Common myeloid progenitor, CD34-positive (primary cell): ENCODE data around the gene ZG16B. TPM values are rescaled to one million over a fixed set of nuclear protein-coding genes. Genes with fewer than 3 reads are reported as not detected.

Experiments
- CTCF ChIA-PET: fragments of 350-600 bp; sonication (Branson Sonifier 250); formaldehyde crosslinking; loops from one replicate; lab custom pipeline; 2021; ENCODE audit warnings: antibody characterized with exemption; lab: Charles Lee
- POLR2A ChIA-PET: fragments of 350-600 bp; sonication (Branson Sonifier 250); formaldehyde crosslinking; loops from one replicate; lab custom pipeline; 2021; ENCODE audit warnings: antibody characterized with exemption; lab: Charles Lee
- DNase-seq, 3 donors: peaks; one replicate each; pipeline versions ENCODE4 v3.0.0 to v3.0.0-alpha.2; 2013
- H3K27ac ChIP-seq, 2 experiments: 1 replicate in 1 of 2; 2 replicates in 1 of 2; pipeline ENCODE4 v1.7.0; 2013; ENCODE audit warnings: inconsistent platforms in 2 of 2, low read length in 2 of 2, mild to moderate bottlenecking in 2 of 2, low read depth in 1 of 2, moderate library complexity in 1 of 2; ENCODE audit not compliant: severe bottlenecking in 2 of 2, insufficient read depth in 1 of 2, poor library complexity in 1 of 2
- H3K27me3 ChIP-seq, 5 experiments: replicated peaks in 2 of 5; 1 replicate in 3 of 5; 2 replicates in 2 of 5; pipeline versions ENCODE4 v1.6.1 to v1.7.0; 2013; ENCODE audit warnings: low read length in 4 of 5, mild to moderate bottlenecking in 2 of 5, moderate library complexity in 2 of 5, inconsistent platforms in 1 of 5; ENCODE audit not compliant: insufficient read depth in 5 of 5, control insufficient read depth in 4 of 5
- H3K36me3 ChIP-seq, 4 experiments: 1 replicate in 2 of 4; 2 replicates in 2 of 4; pipeline versions ENCODE4 v1.6.1 to v1.7.0; 2013; ENCODE audit warnings: low read length in 3 of 4, control low read depth in 1 of 4, mild to moderate bottlenecking in 1 of 4; ENCODE audit not compliant: control insufficient read depth in 4 of 4, insufficient read depth in 4 of 4
- H3K4me1 ChIP-seq, 4 experiments: 1 replicate in 3 of 4; 2 replicates in 1 of 4; pipeline versions ENCODE4 v1.6.1 to v1.7.1; 2013; ENCODE audit warnings: low read length in 3 of 4, mild to moderate bottlenecking in 3 of 4, control low read depth in 1 of 4, inconsistent platforms in 1 of 4, moderate library complexity in 1 of 4; ENCODE audit not compliant: control insufficient read depth in 4 of 4, insufficient read depth in 4 of 4; ENCODE audit errors: control extremely low read depth in 1 of 4
- H3K4me3 ChIP-seq, 7 experiments: 1 replicate in 4 of 7; 2 replicates in 3 of 7; pipeline versions ENCODE4 v1.5.1 to v1.7.0; 2013; ENCODE audit warnings: mild to moderate bottlenecking in 7 of 7, low read length in 6 of 7, moderate library complexity in 6 of 7, inconsistent platforms in 2 of 7, low read depth in 2 of 7, control low read depth in 1 of 7; ENCODE audit not compliant: insufficient read depth in 4 of 7, control insufficient read depth in 1 of 7; ENCODE audit errors: extremely low read depth in 1 of 7
- H3K9me3 ChIP-seq, 5 experiments: 1 replicate in 4 of 5; 2 replicates in 1 of 5; pipeline versions ENCODE4 v1.6.1 to v1.7.1; 2013; ENCODE audit warnings: low read length in 4 of 5, mild to moderate bottlenecking in 2 of 5, inconsistent platforms in 1 of 5, low read depth in 1 of 5, moderate library complexity in 1 of 5; ENCODE audit not compliant: control insufficient read depth in 4 of 5, insufficient read depth in 2 of 5; ENCODE audit errors: control extremely low read depth in 1 of 5
- WGBS: methylation state at CpG from one replicate; pipeline ENCODE4 v1.1.5; 2013; ENCODE audit not compliant: insufficient coverage; 5-methylcytosine and 5-hydroxymethylcytosine counted together
- polyA plus RNA-seq: library from polyadenylated mRNA; unstranded; fragments of 120-200 nt; gene quantifications from one replicate; pipeline ENCODE4 v1.2.1, GENCODE V29; 2013

The ZG16B gene
- 4.3 TPM for polyA plus RNA-seq

- peaks cover 0 to 20% (median 16%) of the 10 kb centered on the region in 4 experiments for H3K4me1 ChIP-seq
- DNase-seq = peak; percentile 10 to 55 (median 47)
- H3K9me3 ChIP-seq = no peaks in the 10 kb centered on the region
- POLR2A ChIA-PET = no interaction called here
- WGBS = 45% methylated on average over 28 of the region's 32 CpGs
- H3K36me3 ChIP-seq = no peaks in the 10 kb centered on the region
- H3K27me3 ChIP-seq = no peaks in the 10 kb centered on the region
- CTCF ChIA-PET = interaction anchor here (1.0 to 2.8 kb wide), 3 partner anchors 9 to 78 kb away, joined by 3 to 10 read pairs (median 3); no protein-coding TSS in a partner anchor
- H3K4me3 ChIP-seq = peak within 1 kb of the TSS in 4 of 7 experiments; percentile 28 to 61 (median 40)
- no peak within 1 kb of the TSS for H3K27ac ChIP-seq
Measured at GRCh38 chr16:2829501-2830354, at the start of gene ZG16B. TSS of gene ZG16B (plus strand) at chr16:2830303. CDS start at chr16:2830442, 139 bp downstream.

- no peak overlapping the region for H3K4me3 ChIP-seq
- peaks cover 0 to 30% (median 21%) of the 10 kb centered on the region in 4 experiments for H3K4me1 ChIP-seq
- H3K27ac ChIP-seq = no peak overlapping the region
- peaks cover 0 to 4% (median 0%) of the 10 kb centered on the region in 4 experiments for H3K36me3 ChIP-seq
- ChIA-PET POLR2A (interaction anchor here (0.6 kb wide), 1 partner anchor 30 kb away, joined by 5 read pairs; no protein-coding TSS in a partner anchor), CTCF (interaction anchor here (0.9 kb wide), 1 partner anchor 9 kb away, joined by 3 read pairs; no protein-coding TSS in a partner anchor)
- no peaks in the 10 kb centered on the region for H3K9me3 ChIP-seq
- H3K27me3 ChIP-seq = peaks cover 0 to 35% (median 16%) of the 10 kb centered on the region in 5 experiments
- 79% methylated on average over 19 of the region's 20 CpGs for WGBS
- DNase-seq = no peak
Measured at GRCh38 chr16:2782583-2783351, 47.3 kb upstream of the ZG16B start.

- Histone ChIP-seq H3K9me3 (no peaks in the 10 kb centered on the region), H3K27me3 (peaks cover 0 to 45% (median 20%) of the 10 kb centered on the region in 5 experiments), H3K36me3 (peaks cover 0 to 4% (median 0%) of the 10 kb centered on the region in 4 experiments), H3K4me3 (no peak overlapping the region), H3K27ac (no peak overlapping the region), H3K4me1 (peaks cover 0 to 20% (median 11%) of the 10 kb centered on the region in 4 experiments)
- ChIA-PET CTCF (interaction anchor here (0.9 to 1.5 kb wide), 5 partner anchors 8 to 143 kb away, joined by 3 to 4 read pairs (median 4); no protein-coding TSS in a partner anchor), POLR2A (no interaction called here)
- no peak for DNase-seq
- 97% methylated on average over 13 of the region's 15 CpGs for WGBS
Measured at GRCh38 chr16:2783581-2784357, 46.3 kb upstream of the ZG16B start.

GRCh38 chr16:2784358-2785100 is 45.6 kb upstream of the ZG16B start:
- Histone ChIP-seq H3K9me3 (no peaks in the 10 kb centered on the region), H3K4me3 (peak overlapping the region in 3 of 7 experiments; percentile 55 to 66 (median 60)), H3K4me1 (peaks cover 0 to 14% (median 10%) of the 10 kb centered on the region in 4 experiments), H3K36me3 (no peaks in the 10 kb centered on the region), H3K27me3 (peaks cover 0 to 50% (median 23%) of the 10 kb centered on the region in 5 experiments), H3K27ac (no peak overlapping the region)
- ChIA-PET CTCF (interaction anchor here (1.1 to 1.5 kb wide), 5 partner anchors 8 to 142 kb away, joined by 3 to 4 read pairs (median 4); no protein-coding TSS in a partner anchor), POLR2A (interaction anchor here (0.9 kb wide), 1 partner anchor 13 kb away, joined by 3 read pairs; no protein-coding TSS in a partner anchor)
- DNase-seq = no peak
- 50% methylated on average over 6 of the region's 15 CpGs for WGBS

GRCh38 chr16:2785101-2785991 is 44.8 kb upstream of the ZG16B start:
- peak in 2 of 3 donors; percentile 46 to 50 for DNase-seq
- ChIA-PET CTCF (interaction anchor here (1.1 to 1.4 kb wide), 2 partner anchors 12 to 53 kb away, joined by 3 read pairs; no protein-coding TSS in a partner anchor), POLR2A (interaction anchor here (0.9 kb wide), 1 partner anchor 14 kb away, joined by 3 read pairs; no protein-coding TSS in a partner anchor)
- Histone ChIP-seq H3K27me3 (peaks cover 0 to 54% (median 23%) of the 10 kb centered on the region in 5 experiments), H3K27ac (no peak overlapping the region), H3K36me3 (no peaks in the 10 kb centered on the region), H3K4me1 (peaks cover 0 to 14% (median 10%) of the 10 kb centered on the region in 4 experiments), H3K4me3 (peak overlapping the region in 5 of 7 experiments; percentile 26 to 66 (median 55)), H3K9me3 (no peaks in the 10 kb centered on the region)
- WGBS = 14% methylated on average over 58 of the region's 79 CpGs
